Ishikawa (cell line): Measurements from ENCODE around the gene IL17REL.

Experiments used
- CEBPB ChIP-seq: IDR thresholded peaks from 2 replicates; pipeline ENCODE4 v1.6.1; 2012
- CREB1 ChIP-seq: IDR thresholded peaks from 2 replicates; pipeline ENCODE4 v1.6.1; 2012; ENCODE audit warnings: low read depth
- EGR1 ChIP-seq: IDR thresholded peaks from 2 replicates; pipeline ENCODE4 v1.6.1; 2012
- EP300 ChIP-seq: IDR thresholded peaks from 2 replicates; pipeline ENCODE4 v1.6.1; 2012; ENCODE audit warnings: borderline replicate concordance
- FOXM1 ChIP-seq: IDR thresholded peaks from 2 replicates; pipeline ENCODE4 v1.6.1; 2012; ENCODE audit warnings: low read depth, borderline replicate concordance
- NFIC ChIP-seq: IDR thresholded peaks from 2 replicates; pipeline ENCODE4 v1.6.1; 2012
- RAD21 ChIP-seq: IDR thresholded peaks from 2 replicates; pipeline ENCODE4 v1.6.1; 2012; ENCODE audit warnings: low read depth
- TAF1 ChIP-seq: IDR thresholded peaks from 2 replicates; pipeline ENCODE4 v1.6.1; 2012; ENCODE audit warnings: low read depth, mild to moderate bottlenecking
- TCF12 ChIP-seq: IDR thresholded peaks from 2 replicates; pipeline ENCODE4 v1.6.1; 2012; ENCODE audit warnings: low read depth
- TEAD4 ChIP-seq: IDR thresholded peaks from 2 replicates; pipeline ENCODE4 v1.6.1; 2012
- YY1 ChIP-seq: IDR thresholded peaks from 2 replicates; pipeline ENCODE4 v1.6.1; 2012; ENCODE audit warnings: low read depth
- ZBTB7A ChIP-seq: IDR thresholded peaks from 2 replicates; pipeline ENCODE4 v1.6.1; 2012; ENCODE audit warnings: low read depth
- TF ChIP-seq, protein P1 (sequence below): IDR thresholded peaks from 2 replicates; pipeline ENCODE4 v1.6.1; 2012; ENCODE audit warnings: low read depth, mild to moderate bottlenecking
- TF ChIP-seq, protein P2 (sequence below): IDR thresholded peaks from 2 replicates; pipeline ENCODE4 v1.6.1; 2012
- TF ChIP-seq, protein P3 (sequence below): IDR thresholded peaks from 2 replicates; pipeline ENCODE4 v1.6.1; 2012

IL17REL gene

DNA sequence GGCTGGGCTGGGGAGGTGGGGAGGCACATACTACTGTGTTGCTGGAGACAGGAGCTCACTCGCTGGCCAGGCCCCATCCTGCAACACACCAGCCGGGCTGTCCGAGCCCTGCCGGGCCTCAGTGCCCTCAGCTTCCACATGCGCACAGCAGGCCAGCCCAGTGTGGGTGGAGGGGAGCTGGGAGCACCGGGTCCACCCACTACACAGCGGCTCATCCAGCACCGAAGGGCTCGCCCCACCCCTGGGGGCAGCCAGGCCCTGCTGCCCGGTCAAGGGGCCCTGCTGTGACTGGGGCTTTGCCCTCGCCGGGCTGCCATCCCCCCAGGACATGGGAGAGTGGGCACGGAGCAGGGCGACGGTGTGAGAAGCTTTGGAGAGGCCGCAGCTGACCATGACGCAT is 36.3 kb upstream of the IL17REL start:
- no peak for TF ChIP-seq TCF12
- TF ChIP-seq FOXM1 = no peak
- TF ChIP-seq NFIC = no peak
- TF ChIP-seq, protein P1, sequence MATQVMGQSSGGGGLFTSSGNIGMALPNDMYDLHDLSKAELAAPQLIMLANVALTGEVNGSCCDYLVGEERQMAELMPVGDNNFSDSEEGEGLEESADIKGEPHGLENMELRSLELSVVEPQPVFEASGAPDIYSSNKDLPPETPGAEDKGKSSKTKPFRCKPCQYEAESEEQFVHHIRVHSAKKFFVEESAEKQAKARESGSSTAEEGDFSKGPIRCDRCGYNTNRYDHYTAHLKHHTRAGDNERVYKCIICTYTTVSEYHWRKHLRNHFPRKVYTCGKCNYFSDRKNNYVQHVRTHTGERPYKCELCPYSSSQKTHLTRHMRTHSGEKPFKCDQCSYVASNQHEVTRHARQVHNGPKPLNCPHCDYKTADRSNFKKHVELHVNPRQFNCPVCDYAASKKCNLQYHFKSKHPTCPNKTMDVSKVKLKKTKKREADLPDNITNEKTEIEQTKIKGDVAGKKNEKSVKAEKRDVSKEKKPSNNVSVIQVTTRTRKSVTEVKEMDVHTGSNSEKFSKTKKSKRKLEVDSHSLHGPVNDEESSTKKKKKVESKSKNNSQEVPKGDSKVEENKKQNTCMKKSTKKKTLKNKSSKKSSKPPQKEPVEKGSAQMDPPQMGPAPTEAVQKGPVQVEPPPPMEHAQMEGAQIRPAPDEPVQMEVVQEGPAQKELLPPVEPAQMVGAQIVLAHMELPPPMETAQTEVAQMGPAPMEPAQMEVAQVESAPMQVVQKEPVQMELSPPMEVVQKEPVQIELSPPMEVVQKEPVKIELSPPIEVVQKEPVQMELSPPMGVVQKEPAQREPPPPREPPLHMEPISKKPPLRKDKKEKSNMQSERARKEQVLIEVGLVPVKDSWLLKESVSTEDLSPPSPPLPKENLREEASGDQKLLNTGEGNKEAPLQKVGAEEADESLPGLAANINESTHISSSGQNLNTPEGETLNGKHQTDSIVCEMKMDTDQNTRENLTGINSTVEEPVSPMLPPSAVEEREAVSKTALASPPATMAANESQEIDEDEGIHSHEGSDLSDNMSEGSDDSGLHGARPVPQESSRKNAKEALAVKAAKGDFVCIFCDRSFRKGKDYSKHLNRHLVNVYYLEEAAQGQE = no peak
- TF ChIP-seq CEBPB = no peak
- TF ChIP-seq YY1 = no peak
- TF ChIP-seq, protein P2, sequence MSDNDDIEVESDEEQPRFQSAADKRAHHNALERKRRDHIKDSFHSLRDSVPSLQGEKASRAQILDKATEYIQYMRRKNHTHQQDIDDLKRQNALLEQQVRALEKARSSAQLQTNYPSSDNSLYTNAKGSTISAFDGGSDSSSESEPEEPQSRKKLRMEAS = no peak
- TF ChIP-seq EGR1 = no peak
- no peak for TF ChIP-seq TAF1
- TF ChIP-seq ZBTB7A = no peak
- TF ChIP-seq TEAD4 = no peak
- TF ChIP-seq CREB1 = no peak
- TF ChIP-seq EP300 = no peak
- no peak for TF ChIP-seq RAD21
- TF ChIP-seq, protein P3, sequence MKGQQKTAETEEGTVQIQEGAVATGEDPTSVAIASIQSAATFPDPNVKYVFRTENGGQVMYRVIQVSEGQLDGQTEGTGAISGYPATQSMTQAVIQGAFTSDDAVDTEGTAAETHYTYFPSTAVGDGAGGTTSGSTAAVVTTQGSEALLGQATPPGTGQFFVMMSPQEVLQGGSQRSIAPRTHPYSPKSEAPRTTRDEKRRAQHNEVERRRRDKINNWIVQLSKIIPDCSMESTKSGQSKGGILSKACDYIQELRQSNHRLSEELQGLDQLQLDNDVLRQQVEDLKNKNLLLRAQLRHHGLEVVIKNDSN = no peak

DNA sequence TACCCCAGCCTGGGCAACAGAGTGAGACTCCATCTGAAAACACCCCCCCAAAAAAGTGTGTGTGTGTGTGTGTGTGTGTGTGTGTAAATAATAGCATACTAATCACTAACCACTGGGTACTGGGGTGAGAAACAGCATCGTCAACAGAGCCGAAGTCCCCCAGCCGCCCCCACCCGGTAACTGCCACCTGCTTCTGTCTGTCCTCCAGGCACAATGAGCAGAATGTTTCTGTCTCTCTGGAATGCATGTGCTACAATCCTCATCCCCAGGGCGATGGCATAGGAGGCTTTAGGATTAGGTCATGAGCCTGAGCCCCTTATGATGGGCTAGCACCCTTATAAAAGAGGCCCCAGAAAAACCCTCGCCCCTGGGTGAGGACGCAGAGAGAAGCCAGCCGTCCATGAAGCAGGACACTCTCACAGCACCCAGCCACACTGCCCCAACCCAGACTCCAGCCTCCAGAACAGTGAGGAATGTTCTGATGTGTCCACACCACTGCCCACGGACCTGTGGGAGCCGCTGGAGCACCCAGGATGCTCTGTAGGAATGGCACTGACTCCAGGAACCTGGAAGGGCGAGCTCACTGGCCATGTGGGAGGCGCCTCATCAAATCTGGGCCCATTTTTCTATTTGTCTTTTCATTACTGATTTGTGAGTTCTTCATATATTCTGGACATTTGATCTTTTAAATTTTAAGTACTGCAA is 35.6 kb upstream of the IL17REL start:
- TF ChIP-seq CEBPB (no peak), RAD21 (no peak), TAF1 (no peak), EP300 (no peak), FOXM1 (no peak)
- TF ChIP-seq, protein P3 = no peak
- TF ChIP-seq, protein P1 = no peak

DNA sequence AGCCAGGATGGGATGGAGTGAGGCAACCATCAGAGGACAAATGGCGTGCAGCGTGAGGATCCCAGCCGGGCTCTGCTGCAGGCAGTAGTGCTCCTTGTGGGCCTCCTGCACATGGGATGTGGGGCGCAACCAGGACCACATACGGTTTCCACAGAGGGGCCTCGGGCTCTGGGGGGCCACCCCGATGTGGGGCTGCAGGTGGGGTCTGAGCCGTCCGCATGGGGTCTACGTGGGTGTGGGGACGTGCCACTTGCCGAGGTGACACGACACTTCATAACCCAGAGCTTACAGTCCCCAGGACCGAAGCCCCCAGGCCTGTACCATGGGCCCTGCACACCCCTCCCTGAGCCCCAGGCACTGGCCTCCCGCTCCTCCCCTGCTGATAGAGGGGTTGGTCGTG is 34.8 kb upstream of the IL17REL start:
- TF ChIP-seq ZBTB7A = no peak
- no peak for TF ChIP-seq TEAD4
- TF ChIP-seq, protein P1 = no peak
- no peak for TF ChIP-seq CREB1
- TF ChIP-seq FOXM1 = no peak
- TF ChIP-seq YY1 = no peak
- TF ChIP-seq, protein P3 = no peak
- no peak for TF ChIP-seq TCF12
- TF ChIP-seq EP300 = no peak
- TF ChIP-seq RAD21 = no peak
- TF ChIP-seq NFIC = no peak
- TF ChIP-seq CEBPB = no peak
- TF ChIP-seq, protein P2 = no peak
- TF ChIP-seq EGR1 = no peak
- no peak for TF ChIP-seq TAF1
